ENCODE data around the gene NT5DC4.

Gene NT5DC4

DNA sequence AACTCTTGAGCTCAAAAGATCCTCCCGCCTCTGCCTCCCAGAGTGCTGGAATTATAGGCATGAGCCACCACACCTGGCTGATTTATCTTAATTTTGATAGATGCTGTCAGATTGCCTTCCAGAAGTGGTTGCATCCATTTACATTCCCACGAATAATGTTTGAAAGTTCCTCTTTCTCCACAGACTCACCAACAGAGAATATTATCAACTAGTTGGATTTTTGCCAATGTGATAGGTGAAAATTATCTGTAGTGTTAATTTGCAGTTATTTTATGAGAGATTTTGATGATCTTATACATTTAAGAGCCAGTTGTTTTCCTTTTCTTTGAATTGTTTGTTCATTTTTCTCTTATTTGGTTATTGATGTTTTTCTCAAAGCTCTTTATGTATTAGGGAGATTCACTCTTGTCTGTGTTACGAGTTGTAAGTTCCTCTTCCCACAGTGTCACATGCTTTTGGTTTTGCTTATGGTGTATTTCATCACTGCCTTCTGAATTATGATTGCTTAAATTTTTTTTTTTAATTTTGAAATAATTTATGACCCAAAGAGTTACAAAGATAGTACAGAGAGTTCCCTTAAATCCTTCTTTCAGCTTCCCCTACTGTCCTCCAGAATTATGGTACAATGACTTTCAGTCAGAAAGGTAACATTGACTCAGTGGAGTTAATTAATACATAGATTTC lies 20.7 kb upstream of the NT5DC4 start:
- Histone ChIP-seq H4K91ac (ENCODE audit: low read depth, low read length) (no peak overlapping the region), H2BK120ac (ENCODE audit: insufficient read depth, low read length, poor library complexity) (no peak overlapping the region), H4K12ac (ENCODE audit: low read depth, low read length) (no peak overlapping the region), H3K14ac (ENCODE audit: low read length) (no peak overlapping the region), H3K18ac (ENCODE audit: low read length) (no peak overlapping the region), H3K4me1 (ENCODE audit: control insufficient read depth in 1 of 2, insufficient read depth in 2 of 2, low read length in 2 of 2) (no peaks in the 10 kb centered on the region), H2AK5ac (ENCODE audit: low read length) (no peak overlapping the region), H4K8ac (ENCODE audit: low read depth, low read length) (no peak overlapping the region), H3K27me3 (ENCODE audit: insufficient read depth, low read length) (no peaks in the 10 kb centered on the region), H3K4me2 (ENCODE audit: low read length) (no peak overlapping the region), H3K23ac (ENCODE audit: low read length) (no peak overlapping the region), H2BK12ac (ENCODE audit: low read length) (no peak overlapping the region), H3K9ac (ENCODE audit: low read length) (no peak overlapping the region), H3K4me3 (ENCODE audit: low read depth, low read length) (no peak overlapping the region), H2BK5ac (ENCODE audit: low read depth, low read length, poor library complexity) (no peak overlapping the region), H3K27ac (ENCODE audit: low read depth, low read length) (no peak overlapping the region), H3K4ac (ENCODE audit: low read depth, low read length) (no peak overlapping the region), H2AFZ (ENCODE audit: insufficient read depth, low read length, poor library complexity) (no peak overlapping the region), H3K79me1 (ENCODE audit: low read length) (no peaks in the 10 kb centered on the region), H3K36me3 (ENCODE audit: control insufficient read depth in 1 of 2, insufficient read depth in 2 of 2, low read length in 2 of 2) (no peaks in the 10 kb centered on the region), H3K9me3 (ENCODE audit: insufficient read depth, low read depth, low read length) (no peaks in the 10 kb centered on the region), H3K79me2 (ENCODE audit: control insufficient read depth, insufficient read depth, low read length, poor library complexity) (no peaks in the 10 kb centered on the region)
- WGBS (ENCODE audit: extremely low coverage, insufficient coverage, insufficient read length), result no CpG with 5 or more reads among the region's 3 CpGs
- peak in 1 of 2 donors; percentile 27 for DNase-seq

DNA sequence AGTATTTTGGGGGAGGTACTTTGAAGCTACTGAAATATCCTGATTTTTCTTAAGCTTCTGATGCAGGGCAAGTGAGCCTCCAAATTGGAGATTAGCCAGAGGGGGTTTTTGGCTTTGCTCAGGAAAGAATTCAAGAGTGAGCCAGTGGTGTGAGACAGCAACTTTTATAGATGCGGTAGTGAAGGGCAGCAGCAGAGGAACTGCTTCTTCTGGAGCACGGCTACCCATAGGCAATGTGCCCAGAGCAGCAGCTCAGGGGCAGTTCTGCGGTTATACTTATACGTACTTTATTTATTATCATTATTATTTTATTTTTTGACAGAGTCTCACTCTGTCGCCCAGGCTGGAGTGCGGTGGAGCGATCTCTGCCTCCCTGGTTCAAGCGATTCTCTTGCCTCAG lies 19.8 kb upstream of the NT5DC4 start:
- Histone ChIP-seq H3K4me3 (ENCODE audit: low read depth, low read length) (no peak overlapping the region), H3K27ac (ENCODE audit: low read depth, low read length) (no peak overlapping the region), H4K12ac (ENCODE audit: low read depth, low read length) (no peak overlapping the region), H4K8ac (ENCODE audit: low read depth, low read length) (no peak overlapping the region), H2BK12ac (ENCODE audit: low read length) (no peak overlapping the region), H3K4me2 (ENCODE audit: low read length) (no peak overlapping the region), H3K14ac (ENCODE audit: low read length) (no peak overlapping the region), H2AK5ac (ENCODE audit: low read length) (no peak overlapping the region), H3K79me1 (ENCODE audit: low read length) (no peaks in the 10 kb centered on the region), H2BK120ac (ENCODE audit: insufficient read depth, low read length, poor library complexity) (no peak overlapping the region), H4K91ac (ENCODE audit: low read depth, low read length) (no peak overlapping the region), H3K36me3 (ENCODE audit: control insufficient read depth in 1 of 2, insufficient read depth in 2 of 2, low read length in 2 of 2) (no peaks in the 10 kb centered on the region), H3K9ac (ENCODE audit: low read length) (no peak overlapping the region), H3K27me3 (ENCODE audit: insufficient read depth, low read length) (no peaks in the 10 kb centered on the region), H3K79me2 (ENCODE audit: control insufficient read depth, insufficient read depth, low read length, poor library complexity) (no peaks in the 10 kb centered on the region), H2BK5ac (ENCODE audit: low read depth, low read length, poor library complexity) (no peak overlapping the region), H3K4ac (ENCODE audit: low read depth, low read length) (no peak overlapping the region), H3K9me3 (ENCODE audit: insufficient read depth, low read depth, low read length) (no peaks in the 10 kb centered on the region), H3K4me1 (ENCODE audit: control insufficient read depth in 1 of 2, insufficient read depth in 2 of 2, low read length in 2 of 2) (peaks cover 2 to 3% of the 10 kb centered on the region in 2 experiments), H3K23ac (ENCODE audit: low read length) (no peak overlapping the region), H2AFZ (ENCODE audit: insufficient read depth, low read length, poor library complexity) (no peak overlapping the region), H3K18ac (ENCODE audit: low read length) (no peak overlapping the region)
- DNase-seq, result no peak
- no CpG with 5 or more reads among the region's 8 CpGs for WGBS (ENCODE audit: extremely low coverage, insufficient coverage, insufficient read length)

DNA sequence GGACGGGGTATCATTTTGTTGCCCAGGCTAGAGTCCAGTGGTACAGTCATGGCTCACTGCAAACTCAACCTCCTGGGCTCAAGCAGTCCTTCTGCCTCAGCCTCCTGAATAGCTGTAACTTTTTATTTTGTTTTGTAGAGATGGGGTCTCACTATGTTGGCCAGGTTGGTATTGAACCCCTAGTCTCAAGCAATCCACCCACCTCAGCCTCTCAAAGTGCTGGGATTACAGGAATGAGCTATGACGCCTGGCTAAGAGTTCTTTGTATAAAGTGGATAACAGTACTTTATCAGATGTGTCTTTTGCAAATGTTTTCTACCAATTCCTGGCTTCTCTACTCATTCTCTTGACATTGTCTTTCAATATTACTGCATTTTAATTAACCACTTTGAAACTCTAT lies 17.1 kb upstream of the NT5DC4 start:
- Histone ChIP-seq H3K9ac (ENCODE audit: low read length) (no peak overlapping the region), H2BK5ac (ENCODE audit: low read depth, low read length, poor library complexity) (no peak overlapping the region), H3K27ac (ENCODE audit: low read depth, low read length) (no peak overlapping the region), H2AFZ (ENCODE audit: insufficient read depth, low read length, poor library complexity) (no peak overlapping the region), H3K18ac (ENCODE audit: low read length) (no peak overlapping the region), H2AK5ac (ENCODE audit: low read length) (no peak overlapping the region), H3K79me1 (ENCODE audit: low read length) (no peaks in the 10 kb centered on the region), H3K4ac (ENCODE audit: low read depth, low read length) (no peak overlapping the region), H4K8ac (ENCODE audit: low read depth, low read length) (no peak overlapping the region), H3K36me3 (ENCODE audit: control insufficient read depth in 1 of 2, insufficient read depth in 2 of 2, low read length in 2 of 2) (no peaks in the 10 kb centered on the region), H3K4me1 (ENCODE audit: control insufficient read depth in 1 of 2, insufficient read depth in 2 of 2, low read length in 2 of 2) (peaks cover 11 to 13% of the 10 kb centered on the region in 2 experiments), H2BK120ac (ENCODE audit: insufficient read depth, low read length, poor library complexity) (no peak overlapping the region), H3K27me3 (ENCODE audit: insufficient read depth, low read length) (no peaks in the 10 kb centered on the region), H4K91ac (ENCODE audit: low read depth, low read length) (no peak overlapping the region), H3K14ac (ENCODE audit: low read length) (no peak overlapping the region), H3K79me2 (ENCODE audit: control insufficient read depth, insufficient read depth, low read length, poor library complexity) (no peaks in the 10 kb centered on the region), H3K4me2 (ENCODE audit: low read length) (no peak overlapping the region), H4K12ac (ENCODE audit: low read depth, low read length) (no peak overlapping the region), H3K23ac (ENCODE audit: low read length) (no peak overlapping the region), H2BK12ac (ENCODE audit: low read length) (no peak overlapping the region), H3K4me3 (ENCODE audit: low read depth, low read length) (no peak overlapping the region), H3K9me3 (ENCODE audit: insufficient read depth, low read depth, low read length) (no peaks in the 10 kb centered on the region)
- no CpG with 5 or more reads among the region's 2 CpGs for WGBS (ENCODE audit: extremely low coverage, insufficient coverage, insufficient read length)
- no peak for DNase-seq

DNA sequence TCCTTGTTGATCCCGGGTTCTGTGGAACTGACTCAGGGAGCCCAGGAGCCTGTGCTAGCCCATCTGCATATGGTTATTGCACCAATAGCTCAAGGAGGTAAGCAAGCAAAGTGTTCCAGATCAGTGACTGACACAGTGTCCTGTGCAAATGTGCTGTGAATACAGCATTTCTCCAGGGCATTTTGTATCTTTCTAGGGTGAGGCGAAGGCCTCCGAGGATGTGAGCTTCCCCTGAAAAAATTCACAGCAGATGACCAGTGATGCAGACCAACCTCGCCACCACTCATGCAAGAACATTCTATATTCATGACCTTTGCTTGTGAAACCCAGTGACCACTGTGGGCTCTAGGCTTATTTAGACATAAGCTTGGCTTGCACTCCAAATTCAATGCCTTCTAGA lies 15.2 kb upstream of the NT5DC4 start:
- no peaks in the 10 kb centered on the region for H3K9me3 ChIP-seq (ENCODE audit: insufficient read depth, low read depth, low read length)
- H3K23ac ChIP-seq (ENCODE audit: low read length), result no peak overlapping the region
- H3K36me3 ChIP-seq (ENCODE audit: control insufficient read depth in 1 of 2, insufficient read depth in 2 of 2, low read length in 2 of 2), result no peaks in the 10 kb centered on the region
- no peak overlapping the region for H4K12ac ChIP-seq (ENCODE audit: low read depth, low read length)
- H4K91ac ChIP-seq (ENCODE audit: low read depth, low read length), result no peak overlapping the region
- no peak overlapping the region for H2BK5ac ChIP-seq (ENCODE audit: low read depth, low read length, poor library complexity)
- no peak for DNase-seq
- H3K4me3 ChIP-seq (ENCODE audit: low read depth, low read length), result no peak overlapping the region
- no peak overlapping the region for H2BK120ac ChIP-seq (ENCODE audit: insufficient read depth, low read length, poor library complexity)
- no peaks in the 10 kb centered on the region for H3K79me1 ChIP-seq (ENCODE audit: low read length)
- no peak overlapping the region for H2BK12ac ChIP-seq (ENCODE audit: low read length)
- no peaks in the 10 kb centered on the region for H3K27me3 ChIP-seq (ENCODE audit: insufficient read depth, low read length)
- H3K4me2 ChIP-seq (ENCODE audit: low read length), result no peak overlapping the region
- no peak overlapping the region for H2AFZ ChIP-seq (ENCODE audit: insufficient read depth, low read length, poor library complexity)
- no CpG with 5 or more reads among the region's 4 CpGs for WGBS (ENCODE audit: extremely low coverage, insufficient coverage, insufficient read length)
- H3K4ac ChIP-seq (ENCODE audit: low read depth, low read length), result no peak overlapping the region
- no peaks in the 10 kb centered on the region for H3K79me2 ChIP-seq (ENCODE audit: control insufficient read depth, insufficient read depth, low read length, poor library complexity)
- no peak overlapping the region for H4K8ac ChIP-seq (ENCODE audit: low read depth, low read length)
- no peak overlapping the region for H3K18ac ChIP-seq (ENCODE audit: low read length)
- H3K9ac ChIP-seq (ENCODE audit: low read length), result no peak overlapping the region
- H2AK5ac ChIP-seq (ENCODE audit: low read length), result no peak overlapping the region
- no peak overlapping the region for H3K27ac ChIP-seq (ENCODE audit: low read depth, low read length)
- peaks cover 11 to 13% of the 10 kb centered on the region in 2 experiments for H3K4me1 ChIP-seq (ENCODE audit: control insufficient read depth in 1 of 2, insufficient read depth in 2 of 2, low read length in 2 of 2)
- no peak overlapping the region for H3K14ac ChIP-seq (ENCODE audit: low read length)

All from trophoblast cell (in vitro differentiated cells and primary cell).